ENCODE results near the gene MERTK. TPM values are rescaled to one million over a fixed set of nuclear protein-coding genes. Genes with fewer than 3 reads are reported as not detected.

The MERTK gene
- total and polyA plus RNA-seq, 12 donors, result 23.3 to 152 (median 75.3) TPM

DNA sequence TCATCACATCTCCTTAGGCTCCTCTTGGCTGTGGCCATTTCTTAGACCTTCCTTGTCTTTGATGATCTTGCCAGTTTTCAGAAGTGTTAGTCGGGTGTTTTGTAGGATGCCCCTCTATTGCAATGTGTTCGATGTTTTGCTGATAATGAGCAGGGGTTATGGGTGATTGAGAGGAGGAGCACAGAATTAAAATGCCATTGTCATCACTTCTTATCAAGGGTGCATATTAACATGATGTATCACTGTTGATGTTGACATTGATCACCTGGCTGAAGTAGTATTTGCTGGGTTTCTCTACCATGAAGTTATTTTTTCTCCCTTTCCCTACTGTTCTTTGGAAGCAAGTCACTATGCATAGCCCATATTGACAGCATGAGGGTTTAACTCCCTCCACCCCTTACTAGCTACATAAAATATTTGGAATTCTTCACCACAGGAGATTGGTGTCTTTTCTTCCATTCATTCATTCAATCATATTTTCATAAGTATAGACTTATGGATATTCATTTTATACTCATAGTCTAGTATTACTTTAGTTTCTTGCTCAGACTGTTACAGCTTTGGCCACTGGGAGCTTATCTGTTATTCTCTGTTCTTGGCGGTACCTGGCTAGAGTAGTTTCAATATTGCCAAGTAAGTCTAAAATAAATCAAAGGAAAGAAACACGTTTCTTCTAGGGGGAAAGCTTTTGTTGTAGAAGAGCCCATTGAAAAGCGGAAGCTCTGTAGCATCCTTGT is 102.2 kb downstream of the MERTK start:
- Histone ChIP-seq H3K9me3 (replicated peaks in 1 of 3) (no peaks in the 10 kb centered on the region), H3K36me3 (replicated peaks in 1 of 2) (peaks cover 0 to 61% of the 10 kb centered on the region in 2 donors)

DNA sequence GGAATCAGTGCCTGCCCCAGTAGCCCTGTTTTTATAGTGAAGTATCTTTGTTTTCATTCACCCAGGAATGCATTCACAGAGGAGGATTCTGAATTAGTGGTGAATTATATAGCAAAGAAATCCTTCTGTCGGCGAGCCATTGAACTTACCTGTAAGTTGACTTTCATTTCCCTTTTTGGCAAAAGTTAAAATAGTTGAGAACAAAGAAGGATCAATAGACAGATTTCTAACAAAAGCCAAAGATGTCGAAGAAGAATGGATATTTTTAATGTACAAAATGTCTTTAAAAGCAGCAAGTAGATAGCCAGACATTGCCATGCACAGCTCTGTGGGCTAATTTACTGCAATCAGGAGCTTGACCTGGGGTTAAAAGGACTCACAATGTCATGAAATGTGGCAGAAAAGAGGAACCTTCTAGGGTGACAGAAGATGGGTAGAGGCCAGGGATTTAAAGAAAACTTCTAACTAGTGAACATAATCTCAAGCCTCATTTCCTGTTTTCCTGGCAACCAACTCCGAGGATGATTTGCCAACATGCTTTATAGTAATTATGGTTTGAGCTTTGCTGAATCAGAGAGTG is 102.8 kb downstream of the MERTK start:
- H3K9me3 ChIP-seq (replicated peaks in 1 of 3), result no peaks in the 10 kb centered on the region
- TF ChIP-seq CTCF (IDR thresholded peaks at IDR 0.05) (no peak), POLR2A (IDR thresholded peaks at IDR 0.05) (no peak)
- H3K27me3 ChIP-seq, result no peaks in the 10 kb centered on the region
- peak in 1 of 7 donors; percentile 10 for DNase-seq
- 49 to 57% (median 51%) methylated on average over 4 of the region's 4 CpGs for WGBS, 4 donors
- peak overlapping the region in 1 of 5 donors; percentile 10 for H3K27ac ChIP-seq
- intact Hi-C loops (cut with DNase I), result no loop called here
- H3K4me1 ChIP-seq (replicated peaks in 1 of 2), result peaks cover 9 to 36% of the 10 kb centered on the region in 2 donors
- H3K4me3 ChIP-seq, result no peak overlapping the region
- peaks cover 0 to 55% of the 10 kb centered on the region in 2 donors for H3K36me3 ChIP-seq (replicated peaks in 1 of 2)

More for the DNA sequence above, 102.2 kb downstream of the MERTK start:
- intact Hi-C loops (cut with DNase I), result no loop called here
- peak in 1 of 7 donors; percentile 5 for DNase-seq
- Histone ChIP-seq H3K27ac (no peak overlapping the region), H3K4me3 (no peak overlapping the region), H3K27me3 (no peaks in the 10 kb centered on the region), H3K4me1 (replicated peaks in 1 of 2) (peaks cover 5 to 30% of the 10 kb centered on the region in 2 donors)
- 66 to 68% (median 67%) methylated on average over 5 of the region's 5 CpGs for WGBS, 4 donors
- TF ChIP-seq CTCF (IDR thresholded peaks at IDR 0.05) (no peak), POLR2A (IDR thresholded peaks at IDR 0.05) (no peak)

GRCh38 chr2:112001942-112002341 is 103.5 kb downstream of the MERTK start:
- Histone ChIP-seq H3K27me3 (no peaks in the 10 kb centered on the region), H3K27ac (peak overlapping the region in 1 of 5 donors; percentile 10), H3K9me3 (replicated peaks in 1 of 3) (no peaks in the 10 kb centered on the region), H3K4me3 (no peak overlapping the region), H3K4me1 (replicated peaks in 1 of 2) (peaks cover 9 to 40% of the 10 kb centered on the region in 2 donors), H3K36me3 (replicated peaks in 1 of 2) (peaks cover 0 to 50% of the 10 kb centered on the region in 2 donors)
- TF ChIP-seq CTCF (IDR thresholded peaks at IDR 0.05) (no peak), POLR2A (IDR thresholded peaks at IDR 0.05) (no peak)
- intact Hi-C loops (cut with DNase I), result no loop called here
- no peak for DNase-seq

DNA sequence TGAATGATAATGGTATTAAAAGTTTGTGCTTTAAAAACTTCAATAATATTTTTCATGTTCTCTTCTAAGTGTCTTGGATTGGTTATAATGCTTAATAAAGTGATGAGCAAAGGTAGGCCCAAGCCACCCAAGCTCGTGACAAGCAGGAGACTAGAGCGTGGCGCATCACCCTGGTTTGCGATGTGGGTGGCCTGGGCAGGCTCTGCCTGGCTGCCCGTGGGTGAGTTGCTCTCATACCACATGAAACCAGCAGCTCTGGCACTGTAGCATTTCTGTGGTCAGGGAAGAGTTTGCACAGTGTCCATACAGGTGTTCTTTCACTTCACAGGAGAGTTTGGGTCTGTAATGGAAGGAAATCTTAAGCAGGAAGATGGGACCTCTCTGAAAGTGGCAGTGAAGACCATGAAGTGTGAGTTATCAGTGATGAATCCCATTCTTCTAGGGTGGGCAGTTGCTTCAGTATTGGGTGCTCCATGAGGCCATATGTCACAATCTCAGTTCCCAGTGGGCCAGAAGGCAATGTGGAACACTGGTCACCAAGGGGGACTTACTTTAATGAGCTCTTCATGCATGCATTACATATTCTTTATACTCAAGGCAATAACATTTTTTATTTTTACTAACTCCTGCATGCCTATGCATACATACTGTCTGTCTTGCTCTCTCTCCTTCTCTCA is 105.3 kb downstream of the MERTK start:
- H3K4me3 ChIP-seq, result no peak overlapping the region
- peaks cover 0 to 44% of the 10 kb centered on the region in 2 donors for H3K36me3 ChIP-seq (replicated peaks in 1 of 2)
- DNase-seq, result peak in 1 of 7 donors; percentile 11
- peaks cover 9 to 40% of the 10 kb centered on the region in 2 donors for H3K4me1 ChIP-seq (replicated peaks in 1 of 2)
- TF ChIP-seq POLR2A (IDR thresholded peaks at IDR 0.05), result no peak
- intact Hi-C loops (cut with DNase I), result no loop called here
- H3K9me3 ChIP-seq (replicated peaks in 1 of 3), result no peaks in the 10 kb centered on the region
- 75 to 93% (median 86%) methylated on average over 5 of the region's 5 CpGs for WGBS, 4 donors
- H3K27ac ChIP-seq, result peak overlapping the region in 2 of 5 donors; percentile 18 to 40
- H3K27me3 ChIP-seq, result no peaks in the 10 kb centered on the region
